Measurements from ENCODE around the gene PRR5L.
A peak's percentile ranks its signal among the peaks of the same experiment; 100 is the strongest.

PRR5L gene

DNA sequence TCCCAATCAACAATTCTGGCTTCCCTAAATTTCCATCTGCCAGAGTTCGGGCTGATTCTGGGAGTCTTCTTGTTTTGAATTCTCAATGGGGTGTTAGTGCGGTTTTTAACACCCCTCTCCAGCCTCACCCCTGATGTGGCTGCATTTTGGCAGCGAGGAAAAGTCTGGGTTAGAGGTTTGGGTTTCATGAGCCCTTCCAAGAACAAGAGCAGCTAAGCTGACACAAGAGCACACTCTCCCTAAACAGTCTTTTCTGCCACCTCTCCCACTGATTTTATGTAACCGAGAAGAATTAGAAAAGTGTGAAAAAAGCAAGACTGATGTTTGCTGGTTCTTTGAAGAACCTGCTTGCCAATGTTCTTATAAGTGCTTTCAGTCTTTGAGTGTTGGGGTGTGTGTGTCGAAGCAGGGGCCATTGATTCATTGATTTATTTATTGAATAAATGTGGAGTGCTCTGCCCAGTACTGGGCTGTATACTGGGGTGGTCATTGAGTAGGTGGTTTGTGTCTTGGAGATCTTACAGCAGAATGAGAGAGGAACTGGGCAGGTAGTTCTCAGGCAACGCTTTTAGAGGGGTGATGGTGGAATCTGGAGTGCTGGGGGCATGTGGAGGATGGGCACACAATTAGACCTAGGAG lies 112.5 kb downstream of the PRR5L start:
- H3K79me2 ChIP-seq (ENCODE audit: low read length): no peaks in the 10 kb centered on the region
- H2AFZ ChIP-seq (ENCODE audit: low read depth, low read length): no peak overlapping the region
- no peaks in the 10 kb centered on the region for H3K36me3 ChIP-seq (replicated peaks; ENCODE audit: low read depth, low read length)
- H3K4me1 ChIP-seq (ENCODE audit: low read length): peaks cover 33% of the 10 kb centered on the region
- H3K4me3 ChIP-seq (ENCODE audit: low read length): no peak overlapping the region
- no peak overlapping the region for H3K27ac ChIP-seq (ENCODE audit: low read length)
- no peak overlapping the region for H3K4me2 ChIP-seq (ENCODE audit: low read length)
- H3K27me3 ChIP-seq (ENCODE audit: low read depth, low read length): 0 out of 2 replicates have a peak, but pooled peaks cover 5% of the 10 kb centered on the region
- H3K9me3 ChIP-seq (ENCODE audit: insufficient read depth, low read length): no peaks in the 10 kb centered on the region
- H4K20me1 ChIP-seq (ENCODE audit: insufficient read depth, low read length): no peaks in the 10 kb centered on the region
- no peak for TF ChIP-seq EZH2phosphoT487 (IDR thresholded peaks at IDR 0.05; ENCODE audit: low read depth)
- TF ChIP-seq, protein P1, sequence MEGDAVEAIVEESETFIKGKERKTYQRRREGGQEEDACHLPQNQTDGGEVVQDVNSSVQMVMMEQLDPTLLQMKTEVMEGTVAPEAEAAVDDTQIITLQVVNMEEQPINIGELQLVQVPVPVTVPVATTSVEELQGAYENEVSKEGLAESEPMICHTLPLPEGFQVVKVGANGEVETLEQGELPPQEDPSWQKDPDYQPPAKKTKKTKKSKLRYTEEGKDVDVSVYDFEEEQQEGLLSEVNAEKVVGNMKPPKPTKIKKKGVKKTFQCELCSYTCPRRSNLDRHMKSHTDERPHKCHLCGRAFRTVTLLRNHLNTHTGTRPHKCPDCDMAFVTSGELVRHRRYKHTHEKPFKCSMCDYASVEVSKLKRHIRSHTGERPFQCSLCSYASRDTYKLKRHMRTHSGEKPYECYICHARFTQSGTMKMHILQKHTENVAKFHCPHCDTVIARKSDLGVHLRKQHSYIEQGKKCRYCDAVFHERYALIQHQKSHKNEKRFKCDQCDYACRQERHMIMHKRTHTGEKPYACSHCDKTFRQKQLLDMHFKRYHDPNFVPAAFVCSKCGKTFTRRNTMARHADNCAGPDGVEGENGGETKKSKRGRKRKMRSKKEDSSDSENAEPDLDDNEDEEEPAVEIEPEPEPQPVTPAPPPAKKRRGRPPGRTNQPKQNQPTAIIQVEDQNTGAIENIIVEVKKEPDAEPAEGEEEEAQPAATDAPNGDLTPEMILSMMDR (IDR thresholded peaks at IDR 0.05; ENCODE audit: low read depth, low read length): no peak
- H3K9ac ChIP-seq (ENCODE audit: low read length): no peak overlapping the region

DNA sequence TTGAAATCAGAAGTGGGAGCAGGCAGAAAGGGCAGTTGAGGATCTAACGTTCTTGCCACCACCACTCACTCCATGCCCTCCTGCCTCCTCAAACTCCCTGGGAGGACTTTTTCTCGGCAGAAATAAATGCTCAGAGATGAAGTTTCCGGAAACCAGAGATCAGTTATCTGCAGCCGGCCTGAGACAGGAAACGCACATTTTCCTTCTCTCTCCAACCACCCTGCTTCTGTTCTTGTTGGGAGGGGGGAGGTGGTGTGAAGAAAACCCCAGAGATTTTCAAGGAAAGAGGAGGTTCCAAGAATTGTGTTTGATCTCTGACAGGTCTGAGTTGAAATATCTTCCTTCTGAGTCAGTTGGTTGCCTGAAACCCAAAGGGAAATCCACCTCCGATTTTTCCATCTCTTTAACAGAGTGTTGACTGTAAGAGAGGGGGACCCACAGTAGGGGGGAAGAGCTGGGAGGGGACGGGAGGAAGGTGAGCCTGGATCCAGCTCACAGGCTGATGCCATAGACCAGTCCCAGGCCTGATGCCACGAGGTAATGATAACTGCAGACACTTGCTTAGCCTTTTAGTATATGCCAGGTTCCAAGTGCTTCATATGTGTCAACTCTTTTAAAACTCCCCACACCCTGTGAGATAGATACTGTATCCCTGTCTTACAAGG lies 113.2 kb downstream of the PRR5L start:
- H3K9me3 ChIP-seq (ENCODE audit: insufficient read depth, low read length): no peaks in the 10 kb centered on the region
- TF ChIP-seq EZH2phosphoT487 (IDR thresholded peaks at IDR 0.05; ENCODE audit: low read depth): no peak
- H3K36me3 ChIP-seq (replicated peaks; ENCODE audit: low read depth, low read length): no peaks in the 10 kb centered on the region
- no peak overlapping the region for H3K4me2 ChIP-seq (ENCODE audit: low read length)
- H3K9ac ChIP-seq (ENCODE audit: low read length): no peak overlapping the region
- H3K4me1 ChIP-seq (ENCODE audit: low read length): peaks cover 33% of the 10 kb centered on the region
- no peak overlapping the region for H3K27ac ChIP-seq (ENCODE audit: low read length)
- no peaks in the 10 kb centered on the region for H3K79me2 ChIP-seq (ENCODE audit: low read length)
- 0 out of 2 replicates have a peak, but pooled peaks cover 5% of the 10 kb centered on the region for H3K27me3 ChIP-seq (ENCODE audit: low read depth, low read length)
- no peak overlapping the region for H3K4me3 ChIP-seq (ENCODE audit: low read length)
- no peak overlapping the region for H2AFZ ChIP-seq (ENCODE audit: low read depth, low read length)
- no peaks in the 10 kb centered on the region for H4K20me1 ChIP-seq (ENCODE audit: insufficient read depth, low read length)

- peak overlapping the region; percentile 41 for H3K4me2 ChIP-seq (ENCODE audit: low read length)
Observed at GRCh38 chr11:36411202-36411640, 115.1 kb downstream of the PRR5L start.

GRCh38 chr11:36412781-36413383 lies 116.8 kb downstream of the PRR5L start:
- H3K27ac ChIP-seq (ENCODE audit: low read length): no peak overlapping the region
- H2AFZ ChIP-seq (ENCODE audit: low read depth, low read length): no peak overlapping the region
- no peak overlapping the region for H3K9ac ChIP-seq (ENCODE audit: low read length)
- H3K4me2 ChIP-seq (ENCODE audit: low read length): no peak overlapping the region
- no peaks in the 10 kb centered on the region for H3K36me3 ChIP-seq (replicated peaks; ENCODE audit: low read depth, low read length)
- H3K27me3 ChIP-seq (ENCODE audit: low read depth, low read length): 0 out of 2 replicates have a peak, but pooled peaks cover 5% of the 10 kb centered on the region
- no peak overlapping the region for H3K4me3 ChIP-seq (ENCODE audit: low read length)
- no peak for TF ChIP-seq EZH2phosphoT487 (IDR thresholded peaks at IDR 0.05; ENCODE audit: low read depth)
- TF ChIP-seq, protein P1 (IDR thresholded peaks at IDR 0.05; ENCODE audit: low read depth, low read length): no peak
- H3K9me3 ChIP-seq (ENCODE audit: insufficient read depth, low read length): no peaks in the 10 kb centered on the region
- H3K79me2 ChIP-seq (ENCODE audit: low read length): no peaks in the 10 kb centered on the region
- H3K4me1 ChIP-seq (ENCODE audit: low read length): peaks cover 30% of the 10 kb centered on the region
- H4K20me1 ChIP-seq (ENCODE audit: insufficient read depth, low read length): no peaks in the 10 kb centered on the region

More at GRCh38 chr11:36411202-36411640, 115.1 kb downstream of the PRR5L start:
- Histone ChIP-seq H3K4me1 (ENCODE audit: low read length) (peaks cover 33% of the 10 kb centered on the region), H3K79me2 (ENCODE audit: low read length) (no peaks in the 10 kb centered on the region), H3K4me3 (ENCODE audit: low read length) (peak overlapping the region; percentile 26), H2AFZ (ENCODE audit: low read depth, low read length) (peak overlapping the region; percentile 69; the same call in 1 of the 2 replicates), H4K20me1 (ENCODE audit: insufficient read depth, low read length) (no peaks in the 10 kb centered on the region), H3K9me3 (ENCODE audit: insufficient read depth, low read length) (no peaks in the 10 kb centered on the region), H3K27me3 (ENCODE audit: low read depth, low read length) (0 out of 2 replicates have a peak, but pooled peaks cover 5% of the 10 kb centered on the region), H3K27ac (ENCODE audit: low read length) (no peak overlapping the region), H3K36me3 (replicated peaks; ENCODE audit: low read depth, low read length) (no peaks in the 10 kb centered on the region), H3K9ac (ENCODE audit: low read length) (no peak overlapping the region)
- no peak for TF ChIP-seq EZH2phosphoT487 (IDR thresholded peaks at IDR 0.05; ENCODE audit: low read depth)
- TF ChIP-seq, protein P1 (IDR thresholded peaks at IDR 0.05; ENCODE audit: low read depth, low read length): no peak
